OCI-LY3 (cell line): Measurements from ENCODE around the gene CNEP1R1.

Experiments
- EZH2phosphoT487 ChIP-seq: fragments of 200-600 bp; shearing (Covaris generic); IDR thresholded peaks from 2 replicates; pipeline ENCODE4 v1.6.1; 2018; ENCODE audit warnings: antibody characterized with exemption, mixed run types, low read depth
- TF ChIP-seq, protein P1 (sequence below): fragments of 200-600, 300-600 bp; sonication (generic); IDR thresholded peaks from 2 replicates; pipeline ENCODE4 v1.5.1; 2014; ENCODE audit warnings: antibody characterized with exemption, low read length, low read depth

DNA sequence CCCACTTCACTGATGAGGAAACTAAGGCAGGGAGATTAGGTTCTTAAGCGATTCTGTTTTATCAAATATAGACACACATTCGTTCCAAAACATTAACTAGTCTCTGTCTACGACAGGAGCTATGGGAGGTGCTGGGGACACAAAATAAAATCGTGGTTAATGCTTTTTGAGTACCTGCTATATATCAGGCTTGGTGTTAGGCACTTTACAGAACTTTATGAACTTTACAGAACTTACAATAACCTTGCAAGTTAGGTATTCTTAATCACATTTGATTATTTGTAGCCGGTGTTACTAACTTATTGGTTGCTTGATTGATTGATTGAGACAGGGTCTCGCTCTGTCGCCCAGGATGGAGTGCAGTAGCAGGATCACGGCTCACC is 40.2 kb downstream of the CNEP1R1 start:
- TF ChIP-seq, protein P1, sequence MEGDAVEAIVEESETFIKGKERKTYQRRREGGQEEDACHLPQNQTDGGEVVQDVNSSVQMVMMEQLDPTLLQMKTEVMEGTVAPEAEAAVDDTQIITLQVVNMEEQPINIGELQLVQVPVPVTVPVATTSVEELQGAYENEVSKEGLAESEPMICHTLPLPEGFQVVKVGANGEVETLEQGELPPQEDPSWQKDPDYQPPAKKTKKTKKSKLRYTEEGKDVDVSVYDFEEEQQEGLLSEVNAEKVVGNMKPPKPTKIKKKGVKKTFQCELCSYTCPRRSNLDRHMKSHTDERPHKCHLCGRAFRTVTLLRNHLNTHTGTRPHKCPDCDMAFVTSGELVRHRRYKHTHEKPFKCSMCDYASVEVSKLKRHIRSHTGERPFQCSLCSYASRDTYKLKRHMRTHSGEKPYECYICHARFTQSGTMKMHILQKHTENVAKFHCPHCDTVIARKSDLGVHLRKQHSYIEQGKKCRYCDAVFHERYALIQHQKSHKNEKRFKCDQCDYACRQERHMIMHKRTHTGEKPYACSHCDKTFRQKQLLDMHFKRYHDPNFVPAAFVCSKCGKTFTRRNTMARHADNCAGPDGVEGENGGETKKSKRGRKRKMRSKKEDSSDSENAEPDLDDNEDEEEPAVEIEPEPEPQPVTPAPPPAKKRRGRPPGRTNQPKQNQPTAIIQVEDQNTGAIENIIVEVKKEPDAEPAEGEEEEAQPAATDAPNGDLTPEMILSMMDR: no peak
- no peak for TF ChIP-seq EZH2phosphoT487
